SK-N-SH treated with all-trans-retinoic acid at 6 μM for 48 hours (cell line): ENCODE results near the gene SLC66A1.

Experiments
- ATAC-seq: fragments of 200-7000 bp; cut with Tn5 transposase; 3 replicates; pipeline ENCODE4 v1.9.1; 2020; ENCODE audit warnings: mild to moderate bottlenecking, moderate library complexity
- ARNTL ChIP-seq: fragments of 450-650 bp; formaldehyde crosslinking; IDR thresholded peaks from 2 replicates; pipeline ENCODE4 v1.5.0; 2020; ENCODE audit warnings: low read depth, mild to moderate bottlenecking, moderate library complexity, borderline replicate concordance
- BACH2 ChIP-seq: fragments of 250-450 bp; sonication (Bioruptor Pico); IDR thresholded peaks from 2 replicates; pipeline ENCODE4 v1.9.0; 2021; ENCODE audit warnings: mild to moderate bottlenecking, borderline replicate concordance
- CREB5 ChIP-seq: fragments of 250-450 bp; sonication (Bioruptor Pico); IDR thresholded peaks from 2 replicates; pipeline ENCODE4 v1.5.1; 2020; ENCODE audit warnings: low read depth, mild to moderate bottlenecking, moderate library complexity
- CSDC2 ChIP-seq: fragments of 250-450 bp; sonication (Bioruptor Pico); IDR thresholded peaks from 2 replicates; pipeline ENCODE4 v1.5.0; 2020; ENCODE audit warnings: mild to moderate bottlenecking, moderate library complexity
- CSRNP3 ChIP-seq: fragments of 250-450 bp; sonication (Bioruptor Pico); IDR thresholded peaks from 2 replicates; pipeline ENCODE4 v1.5.1; 2021; ENCODE audit warnings: mild to moderate bottlenecking, moderate library complexity
- ESRRG ChIP-seq: fragments of 250-450 bp; sonication (Bioruptor Pico); IDR thresholded peaks from 2 replicates; pipeline ENCODE4 v1.6.1; 2021; ENCODE audit warnings: mild to moderate bottlenecking
- GLIS3 ChIP-seq: fragments of 250-450 bp; sonication (Bioruptor Pico); IDR thresholded peaks from 2 replicates; pipeline ENCODE4 v1.5.0; 2020; ENCODE audit warnings: mild to moderate bottlenecking, moderate library complexity
- ISL1 ChIP-seq: fragments of 250-450 bp; sonication (Bioruptor Pico); IDR thresholded peaks from 2 replicates; pipeline ENCODE4 v2.1.2; 2022; ENCODE audit warnings: mild to moderate bottlenecking, moderate library complexity
- OSR1 ChIP-seq: fragments of 250-450 bp; sonication (Bioruptor Pico); IDR thresholded peaks from 2 replicates; pipeline ENCODE4 v1.8.0; 2022; ENCODE audit warnings: moderate library complexity, mild to moderate bottlenecking, inconsistent platforms
- PATZ1 ChIP-seq: fragments of 250-450 bp; sonication (Bioruptor Pico); IDR thresholded peaks from 2 replicates; pipeline ENCODE4 v1.8.0; 2020; ENCODE audit warnings: mild to moderate bottlenecking, moderate library complexity, borderline replicate concordance
- PPARA ChIP-seq: fragments of 250-450 bp; sonication (Bioruptor Pico); IDR thresholded peaks from 2 replicates; pipeline ENCODE4 v1.5.0; 2020; ENCODE audit warnings: mild to moderate bottlenecking, borderline replicate concordance
- RARB ChIP-seq: fragments of 250-450 bp; sonication (Bioruptor Pico); IDR thresholded peaks from 2 replicates; pipeline ENCODE4 v1.8.0; 2021; ENCODE audit warnings: mild to moderate bottlenecking, moderate library complexity
- SNAI2 ChIP-seq: fragments of 250-450 bp; sonication (Bioruptor Pico); IDR thresholded peaks from 2 replicates; pipeline ENCODE4 v1.5.0; 2020; ENCODE audit warnings: mild to moderate bottlenecking, moderate library complexity
- TCF4 ChIP-seq: fragments of 250-450 bp; sonication (Bioruptor Pico); IDR thresholded peaks from 2 replicates; pipeline ENCODE4 v1.8.0; 2021; ENCODE audit warnings: mild to moderate bottlenecking, moderate library complexity, borderline replicate concordance
- TSHZ2 ChIP-seq: fragments of 250-450 bp; sonication (Bioruptor Pico); IDR thresholded peaks from 2 replicates; pipeline ENCODE4 v1.5.0; 2020; ENCODE audit warnings: mild to moderate bottlenecking, moderate library complexity
- ZFP3 ChIP-seq: fragments of 250-450 bp; sonication (Bioruptor Pico); IDR thresholded peaks from 2 replicates; pipeline ENCODE4 v1.5.0; 2020; ENCODE audit warnings: mild to moderate bottlenecking, moderate library complexity
- ZFP30 ChIP-seq: fragments of 450-650 bp; formaldehyde crosslinking; IDR thresholded peaks from 2 replicates; pipeline ENCODE4 v1.5.0; 2022; ENCODE audit warnings: mild to moderate bottlenecking, moderate library complexity
- ZNF565 ChIP-seq: fragments of 450-650 bp; formaldehyde crosslinking; conservative IDR thresholded peaks from 2 replicates; pipeline ENCODE4 v1.5.0; 2020; ENCODE audit warnings: low read depth, mild to moderate bottlenecking, moderate library complexity
- ZNF8 ChIP-seq: fragments of 450-650 bp; formaldehyde crosslinking; IDR thresholded peaks from 2 replicates; pipeline ENCODE4 v1.5.0; 2020; ENCODE audit warnings: mild to moderate bottlenecking, moderate library complexity

The SLC66A1 gene

GRCh38 chr1:19317126-19317910, 5.2 kb downstream of the SLC66A1 start:
- ATAC-seq = no peak

GRCh38 chr1:19319196-19319595, 7.1 kb downstream of the SLC66A1 start:
- no peak for ATAC-seq
- TF ChIP-seq ISL1 = no peak
- TF ChIP-seq ZFP3 (CRISPR knock-in tag) = no peak
- TF ChIP-seq TSHZ2 (CRISPR knock-in tag) = no peak
- no peak for TF ChIP-seq ZNF8 (CRISPR knock-in tag)
- TF ChIP-seq CREB5 (CRISPR knock-in tag) = no peak
- no peak for TF ChIP-seq TCF4 (CRISPR knock-in tag)
- no peak for TF ChIP-seq ARNTL (CRISPR knock-in tag)

More at GRCh38 chr1:19317126-19317910, 5.2 kb downstream of the SLC66A1 start:
- no peak for TF ChIP-seq OSR1
- no peak for TF ChIP-seq RARB (CRISPR knock-in tag)
- TF ChIP-seq CREB5 (CRISPR knock-in tag) = no peak
- no peak for TF ChIP-seq GLIS3
- TF ChIP-seq PPARA = no peak

- TF ChIP-seq BACH2 (CRISPR knock-in tag) (no peak), CSRNP3 (CRISPR knock-in tag) (no peak), PPARA (no peak), TSHZ2 (CRISPR knock-in tag) (no peak), GLIS3 (no peak), OSR1 (no peak), ESRRG (CRISPR knock-in tag) (no peak), SNAI2 (no peak), CSDC2 (no peak), PATZ1 (CRISPR knock-in tag) (no peak), ZNF565 (CRISPR knock-in tag) (no peak), ZFP30 (CRISPR knock-in tag) (no peak)
- no peak for ATAC-seq
Observed at GRCh38 chr1:19321071-19321470, 8.9 kb downstream of the SLC66A1 start.
